ENCODE data around the gene USP14. TPM values are rescaled to one million over a fixed set of nuclear protein-coding genes. Genes with fewer than 3 reads are reported as not detected.

Gene USP14
- total RNA-seq, 1 donor from 2014 or later = 54.7 TPM

GRCh38 chr18:210075-210474 lies 51.7 kb downstream of the USP14 start:
- DNase-seq (ENCODE audit: low spot score in 2 of 2, unreplicated experiment in 2 of 2) = no peak
- no peaks in the 10 kb centered on the region for H3K4me1 Mint-ChIP-seq
- no peak overlapping the region for H3K4me3 Mint-ChIP-seq
- no peak overlapping the region for H3K27ac Mint-ChIP-seq
- no peaks in the 10 kb centered on the region for H3K27me3 Mint-ChIP-seq (ENCODE audit: low read depth)
- TF ChIP-seq CTCF (IDR thresholded peaks at IDR 0.05; ENCODE audit: unreplicated experiment) = no peak
- H3K36me3 Mint-ChIP-seq = peaks cover 52% of the 10 kb centered on the region
- no peaks in the 10 kb centered on the region for H3K9me3 Mint-ChIP-seq

- no peak for DNase-seq (ENCODE audit: low spot score in 2 of 2, unreplicated experiment in 2 of 2)
- H3K36me3 Mint-ChIP-seq = peaks cover 50% of the 10 kb centered on the region
- no peak for TF ChIP-seq CTCF (IDR thresholded peaks at IDR 0.05; ENCODE audit: unreplicated experiment)
- no peaks in the 10 kb centered on the region for H3K4me1 Mint-ChIP-seq
- no peak overlapping the region for H3K4me3 Mint-ChIP-seq
- no peaks in the 10 kb centered on the region for H3K9me3 Mint-ChIP-seq
- H3K27me3 Mint-ChIP-seq (ENCODE audit: low read depth) = no peaks in the 10 kb centered on the region
- no peak overlapping the region for H3K27ac Mint-ChIP-seq
Measured at GRCh38 chr18:210733-211132, 52.4 kb downstream of the USP14 start.

GRCh38 chr18:211582-211981 lies 53.2 kb downstream of the USP14 start:
- peaks cover 46% of the 10 kb centered on the region for H3K36me3 Mint-ChIP-seq
- no peak for DNase-seq (ENCODE audit: low spot score in 2 of 2, unreplicated experiment in 2 of 2)
- H3K9me3 Mint-ChIP-seq = no peaks in the 10 kb centered on the region
- no peak for TF ChIP-seq CTCF (IDR thresholded peaks at IDR 0.05; ENCODE audit: unreplicated experiment)
- no peak overlapping the region for H3K4me3 Mint-ChIP-seq
- no peak overlapping the region for H3K27ac Mint-ChIP-seq
- no peaks in the 10 kb centered on the region for H3K4me1 Mint-ChIP-seq
- H3K27me3 Mint-ChIP-seq (ENCODE audit: low read depth) = no peaks in the 10 kb centered on the region

- no peak for DNase-seq (ENCODE audit: low spot score in 2 of 2, unreplicated experiment in 2 of 2)
- no peaks in the 10 kb centered on the region for H3K9me3 Mint-ChIP-seq
- H3K4me1 Mint-ChIP-seq = no peaks in the 10 kb centered on the region
- no peaks in the 10 kb centered on the region for H3K27me3 Mint-ChIP-seq (ENCODE audit: low read depth)
- no peak overlapping the region for H3K27ac Mint-ChIP-seq
- H3K4me3 Mint-ChIP-seq = no peak overlapping the region
- H3K36me3 Mint-ChIP-seq = peaks cover 56% of the 10 kb centered on the region
- no peak for TF ChIP-seq CTCF (IDR thresholded peaks at IDR 0.05; ENCODE audit: unreplicated experiment)
Measured at GRCh38 chr18:212780-213179, 54.4 kb downstream of the USP14 start.

- no peak for TF ChIP-seq CTCF (IDR thresholded peaks at IDR 0.05; ENCODE audit: unreplicated experiment)
- H3K9me3 Mint-ChIP-seq = no peaks in the 10 kb centered on the region
- H3K36me3 Mint-ChIP-seq = peaks cover 60% of the 10 kb centered on the region
- no peaks in the 10 kb centered on the region for H3K4me1 Mint-ChIP-seq
- no peak overlapping the region for H3K27ac Mint-ChIP-seq
- no peak overlapping the region for H3K4me3 Mint-ChIP-seq
- no peaks in the 10 kb centered on the region for H3K27me3 Mint-ChIP-seq (ENCODE audit: low read depth)
- no peak for DNase-seq (ENCODE audit: low spot score in 2 of 2, unreplicated experiment in 2 of 2)
Measured at GRCh38 chr18:213505-213904, 55.1 kb downstream of the USP14 start.

- DNase-seq (ENCODE audit: low spot score in 2 of 2, unreplicated experiment in 2 of 2) = no peak
- H3K27ac Mint-ChIP-seq = no peak overlapping the region
Measured at GRCh38 chr18:213966-214365, 55.6 kb downstream of the USP14 start.

More at GRCh38 chr18:213966-214365, 55.6 kb downstream of the USP14 start:
- H3K27me3 Mint-ChIP-seq (ENCODE audit: low read depth) = no peaks in the 10 kb centered on the region
- H3K36me3 Mint-ChIP-seq = peaks cover 64% of the 10 kb centered on the region
- H3K4me1 Mint-ChIP-seq = no peaks in the 10 kb centered on the region
- TF ChIP-seq CTCF (IDR thresholded peaks at IDR 0.05; ENCODE audit: unreplicated experiment) = no peak
- no peaks in the 10 kb centered on the region for H3K9me3 Mint-ChIP-seq
- no peak overlapping the region for H3K4me3 Mint-ChIP-seq

Data from mesothelial cell of epicardium (in vitro differentiated cells).